Smooth muscle cell (in vitro differentiated cells): ENCODE data around the gene PRDM16. TPM values are rescaled to one million over a fixed set of nuclear protein-coding genes. Genes with fewer than 3 reads are reported as not detected.

Experiments
- DNase-seq: peaks from one replicate; lab custom pipeline; 2025; ENCODE audit not compliant: unreplicated experiment; lab: John Stamatoyannopoulos, UW
- H2AFZ ChIP-seq: fragments of 200-600 bp; sonication (generic); 2 replicates; pipeline ENCODE4 v1.6.0; 2016; ENCODE audit warnings: antibody characterized with exemption, low read depth, mild to moderate bottlenecking
- H3F3A ChIP-seq: fragments of 200-600 bp; sonication (generic); 2 replicates; pipeline ENCODE4 v1.6.0; 2017; ENCODE audit warnings: antibody characterized with exemption, low read depth
- H3K27ac ChIP-seq: fragments of 200-600 bp; sonication (generic); 2 replicates; pipeline ENCODE4 v1.5.1; 2016; ENCODE audit warnings: low read depth, mild to moderate bottlenecking
- H3K27me3 ChIP-seq: fragments of 200-600 bp; sonication (generic); 2 replicates; pipeline ENCODE4 v1.6.1; 2016; ENCODE audit warnings: low read depth, mild to moderate bottlenecking
- H3K36me3 ChIP-seq: fragments of 200-600 bp; sonication (generic); 2 replicates; pipeline ENCODE4 v1.5.1; 2016; ENCODE audit warnings: low read depth
- H3K4me1 ChIP-seq: fragments of 200-600 bp; sonication (generic); 2 replicates; pipeline ENCODE4 v1.5.1; 2016; ENCODE audit warnings: low read depth
- H3K4me2 ChIP-seq: fragments of 200-600 bp; sonication (generic); 2 replicates; pipeline ENCODE4 v1.6.0; 2016; ENCODE audit warnings: mild to moderate bottlenecking
- H3K4me3 ChIP-seq: fragments of 200-600 bp; sonication (generic); 2 replicates; pipeline ENCODE4 v1.5.1; 2016; ENCODE audit warnings: mild to moderate bottlenecking
- H3K79me2 ChIP-seq: fragments of 200-600 bp; sonication (generic); 2 replicates; pipeline ENCODE4 v1.6.0; 2016; ENCODE audit warnings: low read depth, mild to moderate bottlenecking
- H3K9ac ChIP-seq: fragments of 200-600 bp; sonication (generic); 2 replicates; pipeline ENCODE4 v1.6.0; 2016; ENCODE audit warnings: low read depth
- H3K9me3 ChIP-seq: fragments of 200-600 bp; sonication (generic); replicated peaks from 2 replicates; pipeline ENCODE4 v1.5.1; 2016; ENCODE audit warnings: low read depth
- H4K20me1 ChIP-seq: fragments of 200-600 bp; sonication (generic); 2 replicates; pipeline ENCODE4 v1.6.0; 2016; ENCODE audit warnings: low read depth
- WGBS: methylation state at CpG from one replicate; pipeline ENCODE4 v1.1.7; 2016; ENCODE audit warnings: low lambda C conversion rate; 5-methylcytosine and 5-hydroxymethylcytosine counted together
- polyA plus RNA-seq: library from polyadenylated mRNA; unstranded; fragments of >200 nt; fragmentation: Nextera tagmentation; extraction: Ambion mirVana; gene quantifications from 2 replicates; pipeline ENCODE4 v1.2.1, GENCODE V29; 2016
- total RNA-seq: library from RNA; depleted of rRNA; stranded (reverse); fragments of >200 nt; gene quantifications from 2 replicates; pipeline ENCODE4 v1.2.3, GENCODE V29; 2014
- TF ChIP-seq, protein P1 (sequence below): fragments of 200-600 bp; sonication (generic); IDR thresholded peaks from 2 replicates; pipeline ENCODE4 v1.5.1; 2017; ENCODE audit warnings: borderline replicate concordance, mild to moderate bottlenecking, antibody characterized with exemption; ENCODE audit not compliant: insufficient read depth, poor library complexity, severe bottlenecking

Gene PRDM16
- total and polyA plus RNA-seq, 2 experiments from 2014 or later = 0.72 to 1.3 TPM

DNA sequence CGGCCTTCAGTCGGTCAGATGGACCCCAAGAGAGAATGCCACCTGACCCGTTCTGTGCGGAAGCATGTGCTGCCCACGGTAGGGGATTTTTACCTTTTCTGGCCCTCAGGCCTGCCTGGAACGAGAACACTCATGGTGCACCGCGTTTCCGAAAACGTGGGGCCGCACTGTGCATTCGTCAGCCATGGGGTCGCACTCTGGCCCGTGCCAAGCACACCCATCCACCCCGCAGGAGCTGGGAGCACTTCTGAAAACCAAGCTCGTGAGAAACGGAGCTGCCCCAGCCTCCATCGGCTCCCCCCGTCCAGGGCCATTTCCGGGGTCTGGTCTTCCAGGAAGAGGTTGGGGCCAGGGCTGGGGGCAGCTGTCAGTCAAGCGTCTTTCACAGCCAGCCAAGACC lies 72.8 kb downstream of the PRDM16 start:
- no peaks in the 10 kb centered on the region for H3K79me2 ChIP-seq
- H3K27ac ChIP-seq = no peak overlapping the region
- H3K27me3 ChIP-seq = no peaks in the 10 kb centered on the region
- no peaks in the 10 kb centered on the region for H3K36me3 ChIP-seq
- no peaks in the 10 kb centered on the region for H3F3A ChIP-seq
- no peak overlapping the region for H3K9ac ChIP-seq
- no peak overlapping the region for H3K4me3 ChIP-seq
- DNase-seq = no peak
- H4K20me1 ChIP-seq = no peaks in the 10 kb centered on the region
- H3K4me2 ChIP-seq = no peak overlapping the region
- H2AFZ ChIP-seq = no peak overlapping the region
- 95% methylated on average over 21 of the region's 21 CpGs for WGBS
- no peaks in the 10 kb centered on the region for H3K4me1 ChIP-seq
- no peaks in the 10 kb centered on the region for H3K9me3 ChIP-seq
- TF ChIP-seq, protein P1, sequence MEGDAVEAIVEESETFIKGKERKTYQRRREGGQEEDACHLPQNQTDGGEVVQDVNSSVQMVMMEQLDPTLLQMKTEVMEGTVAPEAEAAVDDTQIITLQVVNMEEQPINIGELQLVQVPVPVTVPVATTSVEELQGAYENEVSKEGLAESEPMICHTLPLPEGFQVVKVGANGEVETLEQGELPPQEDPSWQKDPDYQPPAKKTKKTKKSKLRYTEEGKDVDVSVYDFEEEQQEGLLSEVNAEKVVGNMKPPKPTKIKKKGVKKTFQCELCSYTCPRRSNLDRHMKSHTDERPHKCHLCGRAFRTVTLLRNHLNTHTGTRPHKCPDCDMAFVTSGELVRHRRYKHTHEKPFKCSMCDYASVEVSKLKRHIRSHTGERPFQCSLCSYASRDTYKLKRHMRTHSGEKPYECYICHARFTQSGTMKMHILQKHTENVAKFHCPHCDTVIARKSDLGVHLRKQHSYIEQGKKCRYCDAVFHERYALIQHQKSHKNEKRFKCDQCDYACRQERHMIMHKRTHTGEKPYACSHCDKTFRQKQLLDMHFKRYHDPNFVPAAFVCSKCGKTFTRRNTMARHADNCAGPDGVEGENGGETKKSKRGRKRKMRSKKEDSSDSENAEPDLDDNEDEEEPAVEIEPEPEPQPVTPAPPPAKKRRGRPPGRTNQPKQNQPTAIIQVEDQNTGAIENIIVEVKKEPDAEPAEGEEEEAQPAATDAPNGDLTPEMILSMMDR = no peak

DNA sequence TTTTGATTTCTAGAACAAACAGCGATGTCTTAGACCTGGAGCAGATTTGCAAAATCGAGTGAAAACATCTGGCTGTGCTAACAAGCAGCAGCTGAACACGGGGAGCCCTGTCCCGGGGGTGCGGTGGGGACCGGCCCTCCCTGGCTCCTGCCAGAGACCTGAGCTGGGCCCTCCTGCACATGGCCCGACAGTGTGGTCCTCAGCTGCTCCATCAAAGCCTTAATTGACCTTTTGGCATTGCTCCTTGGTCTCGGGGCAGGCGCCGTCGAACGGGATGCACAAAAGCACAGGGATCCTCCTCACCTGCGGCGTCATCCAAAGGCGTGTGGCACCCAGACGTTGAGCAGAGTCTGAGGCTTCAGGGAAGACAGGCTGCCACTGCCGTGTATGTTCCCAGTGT lies 73.2 kb downstream of the PRDM16 start:
- Histone ChIP-seq H2AFZ (no peak overlapping the region), H3K4me1 (no peaks in the 10 kb centered on the region), H3K36me3 (no peaks in the 10 kb centered on the region), H4K20me1 (no peaks in the 10 kb centered on the region), H3K79me2 (no peaks in the 10 kb centered on the region), H3K4me2 (no peak overlapping the region), H3F3A (no peaks in the 10 kb centered on the region), H3K27me3 (no peaks in the 10 kb centered on the region), H3K4me3 (no peak overlapping the region), H3K27ac (no peak overlapping the region), H3K9ac (no peak overlapping the region), H3K9me3 (no peaks in the 10 kb centered on the region)
- no peak for DNase-seq
- 86% methylated on average over 17 of the region's 17 CpGs for WGBS
- TF ChIP-seq, protein P1 = no peak

DNA sequence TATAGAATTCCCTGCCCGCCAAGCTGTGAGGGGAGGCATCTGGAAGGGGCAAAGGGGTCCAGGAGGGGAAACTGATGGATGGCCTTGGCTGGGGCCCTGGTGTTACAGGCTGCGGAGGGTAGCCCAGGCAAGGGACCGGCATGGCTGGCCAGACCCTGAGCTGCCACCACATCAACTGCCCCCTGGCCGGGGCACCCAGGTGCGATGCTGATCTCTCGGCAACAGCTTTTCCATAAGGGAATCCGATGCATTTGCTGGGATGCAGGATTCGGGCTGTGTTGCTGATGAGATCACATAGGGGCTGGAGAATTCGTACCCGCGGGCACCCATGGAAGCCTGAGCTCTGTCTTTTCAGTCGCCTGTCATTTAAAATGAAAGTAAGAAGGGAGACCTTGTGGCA lies 73.7 kb downstream of the PRDM16 start:
- Histone ChIP-seq H3K27me3 (no peaks in the 10 kb centered on the region), H3F3A (no peaks in the 10 kb centered on the region), H2AFZ (no peak overlapping the region), H4K20me1 (no peaks in the 10 kb centered on the region), H3K27ac (no peak overlapping the region), H3K4me2 (no peak overlapping the region), H3K9ac (no peak overlapping the region), H3K4me3 (no peak overlapping the region), H3K9me3 (no peaks in the 10 kb centered on the region), H3K4me1 (no peaks in the 10 kb centered on the region), H3K79me2 (no peaks in the 10 kb centered on the region), H3K36me3 (no peaks in the 10 kb centered on the region)
- TF ChIP-seq, protein P1 = no peak
- DNase-seq = no peak
- 94% methylated on average over 12 of the region's 12 CpGs for WGBS

DNA sequence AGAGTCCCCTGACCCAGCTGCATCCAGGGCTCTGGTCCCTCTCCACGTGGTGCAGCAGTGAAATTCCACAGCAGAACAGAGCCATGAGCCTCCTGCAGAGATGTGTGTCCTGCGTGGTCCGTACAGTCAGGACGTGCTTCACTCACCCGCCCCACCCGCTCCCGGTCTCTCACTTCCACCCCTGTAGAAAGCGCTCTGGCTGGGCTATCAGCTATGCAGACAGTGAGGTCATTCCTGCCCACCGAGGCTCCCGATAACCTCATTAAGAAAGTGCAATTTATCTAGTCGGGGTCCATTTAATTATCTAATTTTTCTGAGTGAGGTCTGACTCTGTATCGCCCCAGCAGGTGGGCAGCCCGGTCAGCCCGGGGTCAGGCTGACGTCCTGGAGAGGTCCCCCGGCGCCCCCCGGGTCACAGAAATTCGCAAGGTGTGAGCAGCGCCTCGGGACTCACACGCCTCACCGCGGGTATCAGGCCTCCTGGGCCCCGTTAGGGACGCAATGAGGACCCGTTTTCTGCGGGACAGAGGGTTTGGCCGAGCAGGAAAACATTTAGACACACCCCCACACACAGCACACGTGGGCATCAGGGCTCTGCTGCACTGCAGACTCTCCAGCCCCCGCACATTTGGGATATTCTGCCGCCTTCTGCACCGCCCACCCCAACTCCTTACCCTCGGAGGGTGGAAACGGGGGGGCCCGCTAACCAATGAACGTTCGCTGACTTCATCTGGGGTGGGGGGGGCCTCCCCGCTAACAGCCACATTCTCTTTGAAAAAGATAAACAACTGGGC lies 76.7 kb downstream of the PRDM16 start:
- Histone ChIP-seq H3K36me3 (no peaks in the 10 kb centered on the region), H3K27ac (no peak overlapping the region), H3K27me3 (no peaks in the 10 kb centered on the region), H3K4me3 (no peak overlapping the region), H3K4me1 (no peaks in the 10 kb centered on the region), H3K4me2 (no peak overlapping the region), H4K20me1 (no peaks in the 10 kb centered on the region), H3K9ac (no peak overlapping the region), H2AFZ (no peak overlapping the region), H3K79me2 (no peaks in the 10 kb centered on the region), H3F3A (no peaks in the 10 kb centered on the region), H3K9me3 (no peaks in the 10 kb centered on the region)
- DNase-seq = no peak
- WGBS = 74% methylated on average over 37 of the region's 39 CpGs
- TF ChIP-seq, protein P1 = no peak
